ENCODE data around the gene CCDC85B. TPM values are rescaled to one million over a fixed set of nuclear protein-coding genes. Genes with fewer than 3 reads are reported as not detected.

CCDC85B gene
- total RNA-seq, 2 donors from 2014 or later: 11.2 to 16.3 TPM

DNA sequence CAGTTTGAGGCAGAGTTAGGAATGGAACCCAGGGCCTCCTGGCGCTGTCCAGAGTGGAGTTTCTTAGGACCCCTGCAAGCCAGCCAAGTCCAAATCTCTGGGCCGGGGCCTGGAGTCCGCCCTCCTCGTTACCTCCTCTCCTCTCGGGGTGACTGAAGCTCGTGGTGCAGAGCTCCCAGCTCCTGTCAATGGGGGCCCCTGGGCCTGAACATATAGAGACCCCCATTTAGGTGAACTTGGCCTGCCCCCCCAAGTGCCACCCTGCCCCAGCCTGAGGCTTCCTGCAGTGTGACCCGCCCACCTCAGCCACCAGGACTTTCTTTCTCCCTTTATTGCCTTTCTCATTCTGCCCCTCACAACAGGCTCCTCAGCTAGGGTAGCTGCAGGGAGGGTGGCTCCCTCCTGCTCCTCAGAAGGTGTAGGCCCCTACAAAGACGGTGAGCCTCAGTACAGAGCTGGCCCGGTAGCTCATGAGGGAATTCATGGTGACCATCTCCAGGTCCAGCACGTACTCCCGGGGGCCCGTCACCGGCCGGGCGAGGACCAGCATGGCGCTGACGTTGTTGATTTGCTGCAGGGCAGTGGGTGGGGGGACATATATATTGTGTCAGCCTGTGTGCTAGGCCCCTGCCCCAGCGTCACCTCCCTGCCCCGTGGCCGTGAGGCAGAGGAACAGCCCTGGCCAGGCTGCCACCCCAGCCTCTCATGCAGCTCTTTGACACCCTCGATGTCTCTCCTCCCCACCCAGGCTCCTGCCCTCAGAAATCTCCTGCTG is 23.8 kb upstream of the CCDC85B start:
- H3K36me3 ChIP-seq: peaks cover 7% of the 10 kb centered on the region
- H3K4me3 ChIP-seq: no peak overlapping the region
- no peak overlapping the region for H3K27ac ChIP-seq
- H3K27me3 ChIP-seq: no peaks in the 10 kb centered on the region
- intact Hi-C loops (cut with DNase I): no loop called here
- H3K9ac ChIP-seq (ENCODE audit: low read depth in 2 of 2, low read length in 2 of 2): no peak overlapping the region
- no peak for DNase-seq
- H3K4me1 ChIP-seq: peaks cover 6% of the 10 kb centered on the region
- TF ChIP-seq CTCF (IDR thresholded peaks at IDR 0.05): no peak
- H3K9me3 ChIP-seq: no peaks in the 10 kb centered on the region

DNA sequence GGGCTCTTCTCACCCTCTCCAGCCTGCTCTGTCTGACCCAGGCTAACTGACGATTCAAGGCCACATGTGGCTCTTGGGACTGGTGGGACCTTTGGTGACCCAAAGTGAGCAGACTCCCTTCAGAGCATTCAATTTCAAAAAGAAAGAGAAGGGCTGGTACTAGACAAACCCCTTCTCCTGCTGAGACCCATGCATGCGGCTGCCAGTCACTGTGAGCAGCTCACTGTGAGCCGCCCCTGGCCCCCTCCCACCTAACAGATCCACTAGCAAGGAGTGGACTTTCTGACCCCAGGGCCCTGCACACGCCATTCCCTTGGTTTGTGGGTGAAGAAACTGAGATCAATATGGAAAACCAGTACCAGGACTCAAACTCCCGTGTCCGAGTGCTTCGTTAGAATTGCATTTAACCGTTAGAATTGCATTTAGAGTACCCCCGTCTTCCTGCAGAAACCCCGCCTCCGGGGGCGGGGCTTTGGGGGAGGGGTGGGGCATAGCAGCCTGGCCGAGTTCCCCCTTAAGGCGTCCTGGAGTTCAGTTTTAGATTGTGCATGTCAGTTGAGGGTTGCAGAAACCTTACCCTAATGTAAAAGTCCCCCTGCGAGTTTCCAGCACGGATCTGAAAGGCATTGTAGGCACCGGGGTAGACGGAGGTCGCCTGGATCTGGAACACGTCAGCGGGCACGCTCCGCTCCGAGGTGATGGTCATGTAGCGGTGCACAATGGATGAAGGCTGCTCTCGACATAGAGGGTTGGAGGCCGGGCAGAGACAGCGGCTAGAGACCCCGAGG is 23.0 kb upstream of the CCDC85B start:
- Histone ChIP-seq H3K27me3 (no peaks in the 10 kb centered on the region), H3K27ac (no peak overlapping the region), H3K9ac (ENCODE audit: low read depth in 2 of 2, low read length in 2 of 2) (no peak overlapping the region), H3K9me3 (no peaks in the 10 kb centered on the region), H3K4me3 (no peak overlapping the region), H3K36me3 (peaks cover 4% of the 10 kb centered on the region), H3K4me1 (no peaks in the 10 kb centered on the region)
- DNase-seq: no peak
- intact Hi-C loops (cut with DNase I): no loop called here
- TF ChIP-seq CTCF (IDR thresholded peaks at IDR 0.05): no peak

GRCh38 chr11:65868076-65868667 is 22.3 kb upstream of the CCDC85B start:
- no peak for TF ChIP-seq CTCF (IDR thresholded peaks at IDR 0.05)
- Histone ChIP-seq H3K4me1 (no peaks in the 10 kb centered on the region), H3K9me3 (no peaks in the 10 kb centered on the region), H3K4me3 (no peak overlapping the region), H3K36me3 (no peaks in the 10 kb centered on the region), H3K27me3 (no peaks in the 10 kb centered on the region), H3K9ac (ENCODE audit: low read depth in 2 of 2, low read length in 2 of 2) (no peak overlapping the region), H3K27ac (no peak overlapping the region)
- intact Hi-C loops (cut with DNase I): no loop called here
- DNase-seq: no peak

DNA sequence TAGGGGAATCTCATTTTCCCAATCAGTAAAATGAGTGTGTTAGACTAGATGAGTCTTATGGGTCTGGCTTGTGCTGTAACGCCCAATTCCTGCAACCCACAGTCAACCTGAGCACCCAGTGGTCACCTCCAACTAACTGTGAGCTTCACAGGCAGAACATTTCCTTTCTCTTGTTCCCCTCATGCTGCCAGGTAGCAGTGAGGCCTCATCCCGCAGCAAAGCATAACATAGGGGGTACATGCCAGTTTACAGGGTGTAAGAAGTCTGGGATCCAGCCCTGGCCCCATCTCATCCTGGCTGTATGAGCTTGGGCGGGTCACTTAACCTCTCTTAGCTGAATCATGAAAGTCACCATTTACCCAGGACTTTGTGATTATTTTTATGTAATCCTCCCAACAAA is 21.6 kb upstream of the CCDC85B start:
- no peaks in the 10 kb centered on the region for H3K4me1 ChIP-seq
- no peak overlapping the region for H3K9ac ChIP-seq (ENCODE audit: low read depth in 2 of 2, low read length in 2 of 2)
- TF ChIP-seq CTCF (IDR thresholded peaks at IDR 0.05): no peak
- H3K4me3 ChIP-seq: no peak overlapping the region
- no peak overlapping the region for H3K27ac ChIP-seq
- H3K27me3 ChIP-seq: no peaks in the 10 kb centered on the region
- DNase-seq: no peak
- no peaks in the 10 kb centered on the region for H3K9me3 ChIP-seq
- intact Hi-C loops (cut with DNase I): no loop called here
- H3K36me3 ChIP-seq: no peaks in the 10 kb centered on the region

GRCh38 chr11:65869643-65870306 is 20.7 kb upstream of the CCDC85B start:
- Histone ChIP-seq H3K27me3 (no peaks in the 10 kb centered on the region), H3K4me3 (no peak overlapping the region), H3K27ac (no peak overlapping the region), H3K36me3 (no peaks in the 10 kb centered on the region), H3K9me3 (no peaks in the 10 kb centered on the region), H3K9ac (ENCODE audit: low read depth in 2 of 2, low read length in 2 of 2) (no peak overlapping the region), H3K4me1 (no peaks in the 10 kb centered on the region)
- intact Hi-C loops (cut with DNase I): no loop called here
- DNase-seq: no peak
- no peak for TF ChIP-seq CTCF (IDR thresholded peaks at IDR 0.05)

Measured in colonic mucosa (tissue), 4 donors.